Islet precursor cell (in vitro differentiated cells): ENCODE measurements around the gene MRPS18B.

ENCODE experiments used
- DNase-seq: peaks from one replicate; pipeline ENCODE4 v3.0.0-alpha.2; 2018

Gene MRPS18B

GRCh38 chr6:30610065-30610464, 7.6 kb upstream of the MRPS18B start:
- DNase-seq, result no peak

- no peak for DNase-seq
Observed at GRCh38 chr6:30611150-30611855, 6.3 kb upstream of the MRPS18B start.

DNA sequence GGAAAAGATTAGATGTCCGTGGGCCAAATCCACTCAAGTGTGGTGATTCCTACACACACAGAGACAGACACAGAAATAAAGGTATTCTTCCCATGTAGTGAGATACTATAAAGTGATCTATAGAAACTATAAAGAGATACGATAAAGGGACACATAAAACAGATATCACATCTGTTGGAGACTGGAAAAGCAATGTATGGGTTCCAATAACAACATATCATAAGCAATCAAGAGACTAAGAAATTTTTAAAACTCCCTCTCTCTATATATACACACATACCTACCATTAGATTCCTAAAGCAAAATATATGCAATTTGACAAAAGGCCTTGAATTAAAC, 5.8 kb upstream of the MRPS18B start:
- DNase-seq, result no peak

- DNase-seq, result no peak
Observed at GRCh38 chr6:30612213-30612612, 5.4 kb upstream of the MRPS18B start.

- DNase-seq, result no peak
Observed at GRCh38 chr6:30612687-30613248, 4.9 kb upstream of the MRPS18B start.

DNA sequence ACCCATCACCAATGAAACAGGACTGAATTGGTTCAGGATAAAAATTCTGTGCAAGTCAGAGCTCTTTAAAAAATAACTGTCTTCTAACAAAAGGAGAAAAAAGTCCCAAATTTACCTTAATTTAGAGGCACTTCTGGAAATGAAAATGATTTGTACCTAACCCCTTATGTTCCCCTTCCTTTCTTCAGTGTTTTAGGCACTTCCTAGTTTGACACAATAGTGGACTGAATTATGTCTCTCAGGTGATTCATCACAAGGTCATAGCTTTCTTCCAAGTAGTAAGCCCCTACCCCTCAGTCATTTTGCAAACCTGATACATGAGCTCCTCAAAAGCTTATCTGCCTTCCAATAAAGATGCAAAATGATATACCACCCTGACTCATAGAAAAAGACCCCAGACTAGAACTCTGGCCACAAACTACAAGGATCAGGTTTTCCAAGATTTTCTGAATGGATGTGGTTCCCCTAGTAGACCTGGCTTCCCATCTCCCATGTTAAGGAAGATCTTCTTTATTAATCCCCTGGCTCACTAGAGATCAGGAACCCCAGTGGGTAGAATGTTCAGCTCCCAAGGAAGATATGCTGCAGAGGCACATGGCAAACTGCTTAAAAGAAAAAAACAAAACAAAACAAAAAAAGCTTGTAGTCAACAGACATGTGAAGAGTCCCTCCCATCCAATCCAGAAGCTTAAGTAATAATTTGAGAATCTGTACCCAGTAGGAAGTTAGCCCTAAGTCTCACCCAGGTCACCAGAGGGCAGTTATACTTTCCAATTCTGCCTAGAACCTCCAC, 4.2 kb upstream of the MRPS18B start:
- DNase-seq, result no peak

DNA sequence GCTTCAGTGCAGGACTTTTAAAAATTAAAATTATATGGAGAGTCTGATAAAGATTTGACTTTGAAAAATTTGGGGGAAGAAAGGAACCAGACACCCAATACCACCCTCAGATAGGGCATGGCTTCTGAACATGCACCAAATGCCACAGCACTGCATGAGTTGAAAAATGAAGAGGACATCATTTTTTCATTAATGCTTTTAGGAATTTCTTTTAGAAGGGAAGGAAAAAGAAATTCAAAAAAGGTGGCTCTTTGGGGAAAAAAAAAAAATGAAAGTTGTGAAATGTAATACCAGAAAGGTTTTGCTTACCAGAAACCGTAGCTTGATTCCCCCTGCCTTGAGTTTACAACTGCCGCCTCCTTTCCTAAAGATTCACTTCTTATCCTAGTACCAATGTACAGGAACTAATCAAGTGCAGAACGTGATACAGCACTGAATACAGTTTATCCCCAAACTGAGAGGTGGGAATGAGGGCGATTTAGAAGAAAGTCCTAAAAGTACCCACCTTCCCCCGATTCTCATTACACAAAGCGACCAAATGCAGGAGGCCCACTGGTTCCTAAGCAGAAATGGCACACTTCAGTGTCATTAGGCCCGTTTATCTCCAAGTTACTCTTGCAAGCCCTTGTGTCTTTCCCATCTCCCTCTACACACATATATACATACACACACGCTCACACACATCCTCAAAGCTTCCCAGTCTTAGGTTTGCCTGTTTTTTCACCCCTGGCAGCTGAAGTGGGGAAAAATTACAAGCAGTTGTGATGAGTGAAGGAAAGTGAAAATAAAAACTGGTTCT, 3.4 kb upstream of the MRPS18B start:
- DNase-seq, result no peak

GRCh38 chr6:30614843-30615218, 2.8 kb upstream of the MRPS18B start:
- peak; percentile 94 for DNase-seq

DNA sequence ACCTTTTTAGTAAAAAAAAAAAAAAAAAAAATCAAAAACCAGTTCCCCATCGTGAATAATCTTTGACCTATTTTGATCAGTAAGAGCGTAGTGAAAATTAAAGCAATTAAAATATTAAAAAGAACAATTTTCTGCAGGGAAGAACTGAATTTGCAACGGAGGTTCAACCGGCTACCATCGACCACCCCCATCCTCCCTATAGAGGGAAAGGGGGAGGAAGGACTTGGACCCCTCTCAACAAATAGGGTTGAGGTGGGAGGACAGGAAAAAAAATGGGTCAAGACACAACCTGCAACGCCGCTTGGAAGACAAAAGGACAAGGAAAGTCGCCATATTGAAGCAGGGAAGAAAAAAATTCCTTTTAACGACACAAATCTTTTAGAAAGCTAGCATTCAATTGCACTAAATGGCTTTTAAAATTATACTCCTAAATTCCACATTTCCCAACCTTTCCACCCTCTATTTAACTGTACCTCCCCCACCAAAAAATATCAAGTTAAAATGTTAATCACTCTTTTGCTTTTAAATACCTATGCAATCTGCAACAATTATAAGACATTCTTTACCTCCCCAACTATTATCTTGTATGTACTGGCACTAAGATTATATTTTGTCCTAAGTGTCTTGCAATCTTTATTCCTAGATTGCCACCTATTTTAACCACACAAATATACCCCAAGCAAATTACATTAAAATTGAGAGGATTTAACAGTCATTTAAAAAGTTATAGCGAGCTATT, 2.3 kb upstream of the MRPS18B start:
- peak; percentile 89 for DNase-seq

GRCh38 chr6:30615958-30616810, 1.5 kb upstream of the MRPS18B start:
- DNase-seq, result no peak

DNA sequence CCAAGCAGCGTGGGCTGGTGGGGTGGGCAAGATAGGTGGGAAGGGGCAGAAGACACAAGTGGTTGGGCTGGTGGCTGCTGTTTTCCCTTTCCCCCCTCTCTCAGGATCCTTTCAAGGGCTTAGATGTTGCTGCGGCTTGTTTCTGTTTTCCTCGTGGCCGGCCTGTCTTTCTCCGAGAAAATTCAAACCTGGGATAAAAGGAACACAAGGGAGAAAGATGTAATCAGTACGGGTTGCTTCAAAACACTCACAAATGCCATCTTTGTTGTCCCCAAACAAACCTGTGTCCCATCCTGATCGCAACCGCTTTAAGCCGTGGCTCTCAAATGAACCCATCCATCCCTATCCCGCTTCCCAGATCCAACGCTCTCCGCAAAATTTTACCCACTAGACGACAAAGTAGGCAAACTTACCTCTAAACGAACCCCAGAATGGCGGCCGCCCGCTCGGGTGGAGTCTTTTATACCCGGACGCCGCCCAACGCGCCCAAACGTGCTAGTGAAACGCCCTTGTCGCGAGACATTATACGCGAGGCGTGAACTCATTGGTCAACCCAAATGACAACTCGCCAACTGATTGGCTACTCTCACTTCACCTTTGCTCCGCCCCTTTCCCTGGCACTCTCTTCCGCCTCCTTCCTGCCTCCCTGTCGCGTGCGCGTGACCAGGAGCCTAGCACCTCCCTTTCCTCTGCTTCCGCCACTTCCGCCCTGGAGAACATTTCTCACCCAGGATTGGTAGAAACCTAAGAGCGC, 652 bp upstream of the MRPS18B start, which contains the start of gene PPP1R10:
Gene PPP1R10, minus strand, starts transcription at position 433 of the 754 bp plus-strand sequence. CDS start 7,299 bp downstream, outside the sequence.
- DNase-seq, result peak; percentile 100

- DNase-seq, result no peak
Observed at GRCh38 chr6:30618270-30618797, 694 bp downstream of the MRPS18B start.

- DNase-seq, result no peak
Observed at GRCh38 chr6:30619561-30619960, 1.9 kb downstream of the MRPS18B start.

DNA sequence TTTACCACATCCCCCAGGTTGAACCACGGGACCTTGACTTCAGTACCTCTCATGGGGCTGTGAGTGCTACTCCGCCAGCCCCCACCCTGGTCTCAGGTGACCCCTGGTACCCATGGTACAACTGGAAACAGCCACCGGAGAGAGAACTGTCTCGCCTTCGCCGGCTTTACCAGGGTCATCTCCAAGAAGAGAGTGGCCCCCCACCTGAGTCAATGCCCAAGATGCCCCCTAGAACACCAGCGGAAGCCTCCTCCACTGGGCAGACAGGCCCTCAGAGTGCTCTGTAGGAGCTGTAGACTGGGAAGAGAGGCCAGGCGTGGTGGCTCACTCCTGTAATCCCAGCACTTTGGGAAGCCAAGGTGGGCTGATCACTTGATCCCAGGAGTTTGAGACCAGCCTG, 7.9 kb downstream of the MRPS18B start:
- DNase-seq, result no peak

DNA sequence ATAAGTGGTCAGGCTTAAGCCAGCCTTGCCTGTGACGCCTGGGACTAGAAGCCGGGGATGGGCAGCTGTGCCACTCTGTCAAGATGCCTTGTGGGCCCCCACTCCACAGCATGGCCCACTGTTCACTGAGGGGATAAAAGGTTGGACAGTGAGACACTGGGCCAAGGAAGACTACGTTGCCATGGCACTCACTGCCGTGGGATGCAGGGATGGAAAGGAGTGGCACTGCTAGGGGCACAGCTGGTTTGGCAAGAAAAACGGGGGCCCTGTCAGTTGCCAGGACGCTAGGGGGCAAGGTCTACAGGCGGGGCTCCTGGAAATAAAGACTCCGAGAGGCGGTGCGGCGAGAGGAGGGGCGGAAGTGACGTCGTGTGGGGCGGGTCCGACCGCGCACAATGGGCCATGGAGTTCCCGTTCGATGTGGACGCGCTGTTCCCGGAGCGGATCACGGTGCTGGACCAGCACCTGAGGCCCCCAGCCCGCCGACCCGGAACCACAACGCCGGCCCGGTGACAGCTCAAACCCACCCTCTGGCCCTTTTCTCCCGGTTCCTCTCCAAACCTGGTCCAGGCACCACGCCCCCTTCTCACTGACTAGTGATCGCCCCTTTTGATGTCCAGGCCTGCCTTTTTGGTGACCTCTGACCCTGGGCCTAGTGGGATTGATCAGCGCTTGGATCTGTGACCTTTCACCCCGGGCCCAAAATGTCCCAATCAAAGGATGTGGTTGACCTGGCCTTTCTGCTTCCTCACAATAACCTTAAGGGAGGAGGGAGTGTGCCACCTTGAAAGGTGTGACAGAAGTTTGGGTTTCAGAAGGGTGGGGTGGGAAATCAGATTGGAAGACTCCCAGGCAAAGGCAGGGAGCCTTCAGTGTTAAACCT, 9.1 kb downstream of the MRPS18B start, which contains the start of gene ATAT1:
Gene ATAT1, plus strand, starts transcription at position 391 of the 883 bp plus-strand sequence.
- peak; percentile 91 for DNase-seq

GRCh38 chr6:30635834-30636233, 18.2 kb downstream of the MRPS18B start:
- DNase-seq, result no peak

DNA sequence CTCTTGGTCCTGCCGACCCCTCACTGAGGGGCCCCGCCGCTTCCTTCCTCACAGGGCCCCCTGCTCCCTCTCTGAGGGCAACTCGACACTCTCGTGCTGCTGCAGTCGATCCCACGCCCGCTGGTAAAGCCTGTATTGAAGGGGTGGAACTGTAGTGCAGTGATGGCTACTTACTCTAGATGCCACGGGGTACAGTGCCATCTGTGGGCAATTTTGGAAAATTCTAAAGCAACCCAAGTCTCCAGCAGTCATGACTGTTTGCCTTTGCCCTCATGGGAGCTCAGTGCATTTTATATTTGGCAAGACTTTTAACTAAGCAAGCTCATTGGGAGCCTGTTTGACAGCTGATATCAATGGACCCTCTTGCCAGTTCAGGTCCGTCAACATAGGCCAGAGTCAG, 22.8 kb downstream of the MRPS18B start:
- DNase-seq, result no peak

DNA sequence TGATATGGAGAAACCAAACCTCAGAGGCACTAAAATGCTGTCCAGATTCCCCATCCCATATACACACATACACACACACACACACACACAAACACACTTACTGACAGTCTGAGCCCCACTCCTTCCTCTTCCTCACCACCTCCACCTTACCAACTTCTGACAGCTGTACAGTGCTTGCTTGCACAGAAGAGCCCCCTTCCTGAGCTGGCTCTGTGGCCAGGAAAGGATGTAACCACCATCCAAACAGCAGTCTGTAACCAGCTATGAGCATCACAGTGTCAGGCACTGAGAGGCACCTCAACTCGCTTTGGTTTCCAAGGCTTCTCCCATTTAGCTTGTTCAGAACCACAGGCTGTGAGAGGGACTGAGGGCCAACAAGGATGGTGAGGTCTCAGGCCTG, 23.4 kb downstream of the MRPS18B start:
- DNase-seq, result no peak

GRCh38 chr6:30643656-30644055, 26.0 kb downstream of the MRPS18B start:
- no peak for DNase-seq
